Measurements from ENCODE around the gene TOP1.

The TOP1 gene

GRCh38 chr20:41051009-41051825 lies 22.6 kb downstream of the TOP1 start:
- H3K4me3 Mint-ChIP-seq = peak overlapping the region; percentile 41
- H3K36me3 Mint-ChIP-seq = peaks cover 4% of the 10 kb centered on the region
- H3K27ac Mint-ChIP-seq = peak overlapping the region; percentile 79
- peaks cover 3% of the 10 kb centered on the region for H3K9me3 Mint-ChIP-seq
- DNase-seq (ENCODE audit: low spot score in 2 of 2) = no peak
- no peaks in the 10 kb centered on the region for H3K27me3 Mint-ChIP-seq
- ATAC-seq (ENCODE audit: low read depth) = no peak
- H3K4me1 Mint-ChIP-seq = peaks cover 63% of the 10 kb centered on the region

DNA sequence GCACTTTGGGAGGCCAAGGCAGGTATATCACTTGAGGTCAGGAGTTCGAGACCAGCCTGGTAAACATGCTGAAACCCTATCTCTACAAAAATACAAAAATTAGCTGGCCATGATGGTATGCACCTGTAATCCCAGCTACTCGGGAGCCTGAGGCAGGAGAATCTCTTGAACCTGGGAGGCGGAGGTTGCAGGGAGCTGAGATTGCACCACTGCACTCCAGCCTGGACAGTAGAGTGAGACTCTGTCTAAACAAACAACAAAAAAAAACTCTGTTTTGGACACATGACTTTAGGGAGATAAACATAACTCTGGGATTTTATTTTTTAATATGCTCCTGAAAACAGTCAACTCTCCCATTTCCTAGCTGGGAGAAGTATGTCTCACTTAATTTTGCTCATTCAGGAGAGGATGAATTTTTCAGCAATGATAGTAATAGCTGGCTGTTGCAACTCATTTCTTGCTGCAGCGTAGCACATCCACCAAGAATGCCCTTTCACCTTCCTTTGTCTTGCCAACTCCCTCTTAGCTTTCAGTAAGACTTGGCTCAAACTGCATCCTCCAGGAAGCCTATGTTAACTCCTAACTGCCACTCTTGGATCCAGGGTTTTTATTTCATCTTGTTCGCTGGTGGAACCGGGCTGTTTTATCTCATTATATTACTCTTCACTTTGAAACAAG lies 24.3 kb downstream of the TOP1 start:
- Mint-ChIP-seq H3K9me3 (peaks cover 3% of the 10 kb centered on the region), H3K36me3 (peaks cover 4% of the 10 kb centered on the region), H3K4me1 (peaks cover 53% of the 10 kb centered on the region), H3K27me3 (no peaks in the 10 kb centered on the region), H3K4me3 (no peak overlapping the region), H3K27ac (no peak overlapping the region)
- DNase-seq (ENCODE audit: low spot score in 2 of 2) (no peak), ATAC-seq (ENCODE audit: low read depth) (no peak)

GRCh38 chr20:41054070-41054846 lies 25.6 kb downstream of the TOP1 start:
- H3K27me3 Mint-ChIP-seq = no peaks in the 10 kb centered on the region
- ATAC-seq (ENCODE audit: low read depth) (no peak), DNase-seq (ENCODE audit: low spot score in 2 of 2) (no peak)
- H3K27ac Mint-ChIP-seq = no peak overlapping the region
- peaks cover 3% of the 10 kb centered on the region for H3K9me3 Mint-ChIP-seq
- H3K4me3 Mint-ChIP-seq = no peak overlapping the region
- H3K36me3 Mint-ChIP-seq = peaks cover 4% of the 10 kb centered on the region
- peaks cover 47% of the 10 kb centered on the region for H3K4me1 Mint-ChIP-seq

DNA sequence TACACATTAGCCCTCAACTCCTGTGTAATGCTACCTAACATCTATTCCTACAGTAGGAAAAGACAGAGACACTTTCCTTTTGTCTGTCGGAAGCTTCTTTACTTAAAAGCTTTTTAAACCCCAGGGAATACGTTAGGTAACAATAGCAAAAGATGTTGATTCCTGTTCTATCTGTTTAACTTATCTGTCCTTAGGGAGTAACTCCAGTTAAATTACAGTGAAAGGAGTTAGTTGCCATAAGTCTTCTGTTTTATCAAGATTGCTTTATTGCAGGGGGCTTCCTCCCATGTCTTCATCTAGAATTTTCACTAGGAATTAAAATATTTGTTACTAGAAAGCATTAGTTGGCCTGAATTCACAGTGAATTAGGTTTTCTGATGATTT lies 26.2 kb downstream of the TOP1 start:
- peaks cover 3% of the 10 kb centered on the region for H3K9me3 Mint-ChIP-seq
- ATAC-seq (ENCODE audit: low read depth) (no peak), DNase-seq (ENCODE audit: low spot score in 2 of 2) (no peak)
- no peak overlapping the region for H3K4me3 Mint-ChIP-seq
- H3K27me3 Mint-ChIP-seq = no peaks in the 10 kb centered on the region
- no peak overlapping the region for H3K27ac Mint-ChIP-seq
- H3K4me1 Mint-ChIP-seq = peaks cover 48% of the 10 kb centered on the region
- peaks cover 4% of the 10 kb centered on the region for H3K36me3 Mint-ChIP-seq

DNA sequence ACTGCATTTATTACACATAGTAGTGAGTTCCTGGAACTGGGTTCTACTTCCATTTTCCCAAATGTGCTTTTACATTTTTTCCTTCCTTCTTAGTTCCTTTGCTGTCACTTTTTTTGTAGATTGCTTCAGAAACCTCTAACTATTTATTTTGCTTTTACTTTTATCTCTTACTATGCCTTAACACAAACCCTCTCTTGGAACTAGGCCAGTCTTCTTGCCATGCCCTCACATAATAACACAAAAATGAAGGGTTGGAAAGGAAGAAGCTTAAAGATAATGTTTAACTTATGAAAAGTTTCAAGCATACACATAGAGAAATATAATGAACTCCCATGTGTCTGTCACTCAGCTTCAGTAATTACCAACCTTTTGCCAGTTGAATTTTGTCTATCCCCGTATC lies 27.1 kb downstream of the TOP1 start:
- ATAC-seq (ENCODE audit: low read depth) (no peak), DNase-seq (ENCODE audit: low spot score in 2 of 2) (no peak)
- Mint-ChIP-seq H3K9me3 (peaks cover 3% of the 10 kb centered on the region), H3K27me3 (no peaks in the 10 kb centered on the region), H3K36me3 (peaks cover 4% of the 10 kb centered on the region), H3K4me1 (peaks cover 47% of the 10 kb centered on the region), H3K27ac (no peak overlapping the region), H3K4me3 (no peak overlapping the region)

DNA sequence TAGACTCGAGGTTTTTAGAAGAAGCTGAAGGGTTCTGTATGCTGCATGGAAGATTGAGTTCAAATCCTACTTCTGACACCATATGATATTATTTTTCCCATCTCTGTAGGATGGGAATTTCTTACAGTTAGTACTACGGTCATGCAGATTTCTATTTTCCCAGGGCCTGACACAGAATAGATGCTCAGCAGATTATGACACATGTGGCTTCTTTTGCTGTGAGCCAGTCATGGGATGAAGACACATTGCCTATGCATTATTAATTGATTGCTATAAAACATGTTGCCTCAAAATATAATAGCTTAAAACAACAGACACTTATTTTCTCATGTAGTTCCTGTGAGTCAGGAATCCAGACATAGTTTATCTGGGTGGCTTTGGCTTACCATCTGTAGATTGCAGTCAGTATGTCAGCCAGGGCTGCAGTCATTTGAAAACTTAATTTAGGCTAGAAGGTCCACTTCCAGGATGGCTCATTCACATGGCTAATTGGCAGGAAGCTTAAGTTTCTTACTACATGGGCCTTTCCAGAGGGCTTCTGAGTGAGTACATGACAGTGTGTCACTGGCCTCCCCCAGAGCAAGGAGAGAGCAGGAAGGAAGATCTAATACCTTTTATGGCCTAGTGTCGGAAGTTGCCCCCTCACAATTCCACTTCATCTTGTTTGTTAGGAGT lies 29.5 kb downstream of the TOP1 start:
- Mint-ChIP-seq H3K36me3 (peaks cover 13% of the 10 kb centered on the region), H3K4me1 (peaks cover 41% of the 10 kb centered on the region), H3K9me3 (peaks cover 3% of the 10 kb centered on the region), H3K4me3 (no peak overlapping the region), H3K27me3 (no peaks in the 10 kb centered on the region), H3K27ac (no peak overlapping the region)
- ATAC-seq (ENCODE audit: low read depth) (no peak), DNase-seq (ENCODE audit: low spot score in 2 of 2) (no peak)

DNA sequence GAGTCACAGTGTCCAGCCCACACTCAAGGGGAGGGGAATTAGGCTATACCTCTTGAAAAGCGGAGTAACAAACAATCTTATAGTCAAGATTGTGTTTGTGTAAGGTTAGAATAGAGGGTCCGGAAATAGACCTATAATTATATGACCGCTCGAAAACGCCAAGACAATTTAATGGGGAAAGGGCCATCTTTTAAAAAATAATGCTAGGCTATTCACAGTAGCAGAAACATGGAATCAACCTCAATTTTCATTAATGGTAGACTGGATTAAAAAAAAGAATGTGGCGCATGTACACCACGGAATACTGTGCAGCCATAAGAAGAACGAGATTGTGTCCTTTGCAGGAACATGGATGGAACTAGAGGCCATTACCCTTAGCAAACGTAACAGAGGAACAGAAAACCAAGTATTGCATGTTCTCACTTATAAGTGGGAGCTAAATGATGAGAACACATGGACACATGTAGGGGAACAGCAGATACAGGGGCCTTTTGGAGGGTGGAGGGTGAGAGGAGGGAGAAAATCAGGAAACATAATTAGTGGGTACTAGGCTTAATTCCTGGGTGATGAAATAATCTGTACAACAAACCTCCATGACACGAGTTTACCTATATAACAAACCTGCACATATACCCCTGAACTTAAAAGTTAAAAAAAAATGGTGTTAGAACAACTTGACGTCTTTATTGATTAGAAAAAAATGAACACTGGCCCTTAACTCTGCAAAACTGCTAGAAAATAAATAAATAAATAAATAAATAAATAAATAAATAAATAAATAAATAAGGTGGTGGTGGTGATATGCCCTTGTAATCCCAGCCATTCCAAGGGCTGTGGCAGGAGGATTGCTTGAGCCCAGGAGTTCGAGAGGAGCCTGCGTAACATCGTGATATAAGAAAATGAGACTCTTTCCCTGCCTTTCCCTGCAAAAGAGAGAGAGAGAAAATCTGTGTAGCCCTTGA lies 30.3 kb downstream of the TOP1 start:
- Mint-ChIP-seq H3K9me3 (peaks cover 3% of the 10 kb centered on the region), H3K4me1 (peaks cover 44% of the 10 kb centered on the region), H3K36me3 (peaks cover 18% of the 10 kb centered on the region), H3K27me3 (no peaks in the 10 kb centered on the region), H3K27ac (no peak overlapping the region), H3K4me3 (no peak overlapping the region)
- ATAC-seq (ENCODE audit: low read depth) (no peak), DNase-seq (ENCODE audit: low spot score in 2 of 2) (no peak)

DNA sequence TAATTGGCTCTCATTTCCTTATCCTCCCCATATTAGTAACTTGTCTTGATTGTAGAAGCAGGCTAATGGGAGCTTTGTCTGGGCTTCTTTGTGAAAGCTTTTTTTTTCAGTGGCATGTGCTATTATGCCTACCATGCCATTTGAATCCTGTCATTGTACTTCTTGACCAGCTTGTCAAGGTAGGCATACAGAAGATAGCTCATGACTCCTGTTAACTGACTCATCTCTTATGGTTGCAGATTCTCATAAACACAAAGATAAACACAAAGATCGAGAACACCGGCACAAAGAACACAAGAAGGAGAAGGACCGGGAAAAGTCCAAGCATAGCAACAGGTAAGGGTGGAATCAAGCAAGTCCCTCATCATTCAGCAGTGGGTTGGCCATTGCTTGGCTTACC lies 32.5 kb downstream of the TOP1 start:
- Mint-ChIP-seq H3K27ac (no peak overlapping the region), H3K36me3 (peaks cover 21% of the 10 kb centered on the region), H3K4me1 (peaks cover 36% of the 10 kb centered on the region), H3K4me3 (no peak overlapping the region), H3K27me3 (no peaks in the 10 kb centered on the region), H3K9me3 (no peaks in the 10 kb centered on the region)
- DNase-seq (ENCODE audit: low spot score in 2 of 2) = no peak
- no peak for ATAC-seq (ENCODE audit: low read depth)

DNA sequence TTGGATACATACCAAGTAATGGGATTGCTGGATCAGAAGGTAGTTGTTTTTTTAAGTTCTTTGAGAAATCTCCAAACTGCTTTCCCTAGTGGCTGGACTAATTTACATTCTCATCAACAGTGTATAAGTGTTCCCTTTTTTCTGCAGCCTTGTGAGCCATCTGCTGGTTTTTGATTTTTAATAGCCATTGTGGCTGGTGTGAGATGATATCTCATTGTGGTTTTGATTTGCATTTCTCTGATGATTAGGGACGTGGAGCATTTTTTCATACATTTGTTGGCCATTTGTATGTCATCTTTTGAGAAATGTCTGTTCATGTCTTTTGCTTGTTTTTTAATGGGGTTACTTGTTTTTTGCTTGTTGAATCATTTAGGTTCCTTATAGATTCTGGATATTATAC lies 34.8 kb downstream of the TOP1 start:
- peaks cover 44% of the 10 kb centered on the region for H3K4me1 Mint-ChIP-seq
- ATAC-seq (ENCODE audit: low read depth) = peak; percentile 77

DNA sequence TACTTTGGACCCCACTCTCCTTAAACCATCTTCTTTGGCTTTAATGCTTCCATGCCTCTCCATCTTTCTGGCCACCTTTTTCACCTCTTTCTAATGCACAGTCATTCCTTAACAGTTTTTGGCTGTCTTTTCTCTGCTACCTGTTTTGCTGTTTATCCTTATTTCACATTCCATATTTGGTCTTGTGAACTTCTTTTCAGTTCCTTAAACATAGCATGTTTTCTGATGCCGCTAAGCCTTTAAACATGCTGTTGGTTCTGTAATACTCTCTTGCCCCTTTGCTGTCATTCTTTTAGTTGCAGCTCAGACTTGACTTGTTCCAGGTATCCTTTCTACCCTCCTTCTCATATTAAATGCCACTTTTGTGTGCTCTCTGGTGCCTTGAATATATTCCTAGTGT lies 35.8 kb downstream of the TOP1 start:
- Mint-ChIP-seq H3K36me3 (peaks cover 28% of the 10 kb centered on the region), H3K27me3 (no peaks in the 10 kb centered on the region), H3K9me3 (no peaks in the 10 kb centered on the region), H3K4me1 (peaks cover 41% of the 10 kb centered on the region), H3K27ac (no peak overlapping the region), H3K4me3 (peak overlapping the region; percentile 30)
- peak; percentile 66 for ATAC-seq (ENCODE audit: low read depth)
- no peak for DNase-seq (ENCODE audit: low spot score in 2 of 2)

More for the DNA sequence above, 34.8 kb downstream of the TOP1 start:
- DNase-seq (ENCODE audit: low spot score in 2 of 2) = no peak
- no peaks in the 10 kb centered on the region for H3K27me3 Mint-ChIP-seq
- H3K27ac Mint-ChIP-seq = no peak overlapping the region
- H3K4me3 Mint-ChIP-seq = no peak overlapping the region
- peaks cover 28% of the 10 kb centered on the region for H3K36me3 Mint-ChIP-seq
- H3K9me3 Mint-ChIP-seq = no peaks in the 10 kb centered on the region

DNA sequence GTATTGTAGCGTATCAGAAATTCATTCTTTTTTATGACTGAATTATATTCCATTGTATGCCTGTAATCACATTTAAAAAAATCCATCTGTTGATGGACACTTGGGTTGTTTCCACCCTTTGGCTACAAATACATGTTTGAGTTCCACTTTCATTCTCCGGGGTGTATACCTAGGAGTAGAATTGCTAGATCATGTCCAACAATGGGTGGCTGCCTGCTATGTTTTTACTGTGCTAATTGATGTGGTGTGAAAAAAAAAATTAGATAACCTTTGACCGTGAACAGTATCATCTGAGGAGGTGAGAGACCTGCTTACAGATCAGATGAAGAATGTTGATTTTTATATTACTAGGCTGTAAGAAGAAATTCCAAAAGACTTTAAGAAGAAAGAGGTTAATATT lies 37.1 kb downstream of the TOP1 start:
- Mint-ChIP-seq H3K27ac (no peak overlapping the region), H3K9me3 (no peaks in the 10 kb centered on the region), H3K4me1 (peaks cover 36% of the 10 kb centered on the region), H3K27me3 (no peaks in the 10 kb centered on the region), H3K36me3 (peaks cover 28% of the 10 kb centered on the region), H3K4me3 (no peak overlapping the region)
- DNase-seq (ENCODE audit: low spot score in 2 of 2) = no peak
- no peak for ATAC-seq (ENCODE audit: low read depth)

DNA sequence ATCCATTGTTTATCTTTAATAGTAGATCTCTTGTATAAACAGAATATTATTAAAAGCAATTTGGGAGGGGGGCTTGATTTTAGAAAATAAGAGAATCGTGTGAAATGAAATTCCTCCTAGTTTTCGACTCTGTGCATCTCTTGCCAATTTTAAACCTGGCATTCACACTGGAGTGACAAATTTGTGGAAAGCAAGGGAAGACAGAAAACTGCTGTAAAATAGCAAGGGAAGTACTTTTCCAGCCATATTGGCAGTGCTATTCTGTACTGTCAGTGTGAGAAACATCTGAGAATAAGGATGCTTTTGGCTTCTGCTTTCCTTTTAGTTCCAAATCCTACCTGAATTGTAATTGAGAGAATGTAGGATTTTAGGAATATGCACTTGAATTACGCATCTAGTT lies 40.2 kb downstream of the TOP1 start:
- Mint-ChIP-seq H3K9me3 (no peaks in the 10 kb centered on the region), H3K27ac (no peak overlapping the region), H3K4me3 (no peak overlapping the region), H3K36me3 (peaks cover 13% of the 10 kb centered on the region), H3K27me3 (no peaks in the 10 kb centered on the region), H3K4me1 (peaks cover 28% of the 10 kb centered on the region)
- ATAC-seq (ENCODE audit: low read depth) (no peak), DNase-seq (ENCODE audit: low spot score in 2 of 2) (no peak)

All from memory B cell (primary cell).